Measurements from ENCODE around the gene C9orf72.

Gene C9orf72

GRCh38 chr9:27595733-27596132 lies 22.5 kb upstream of the C9orf72 start:
- TF ChIP-seq CTCF (IDR thresholded peaks at IDR 0.05; ENCODE audit: extremely low read depth, insufficient read depth, missing control alignments): no peak
- in situ Hi-C loops (cut with MboI; ENCODE audit: low pct_unique_long_range_greater_than_20kb, low sequenced_read_pairs, unreplicated experiment): no loop called here
- DNase-seq (ENCODE audit: low spot score): no peak

GRCh38 chr9:27591672-27592071 lies 18.4 kb upstream of the C9orf72 start:
- no peak for TF ChIP-seq CTCF (IDR thresholded peaks at IDR 0.05; ENCODE audit: extremely low read depth, insufficient read depth, missing control alignments)

GRCh38 chr9:27591093-27591492 lies 17.8 kb upstream of the C9orf72 start:
- no peak for DNase-seq (ENCODE audit: low spot score)
- in situ Hi-C loops (cut with MboI; ENCODE audit: low pct_unique_long_range_greater_than_20kb, low sequenced_read_pairs, unreplicated experiment): no loop called here

More at GRCh38 chr9:27591672-27592071, 18.4 kb upstream of the C9orf72 start:
- no peak for DNase-seq (ENCODE audit: low spot score)
- in situ Hi-C loops (cut with MboI; ENCODE audit: low pct_unique_long_range_greater_than_20kb, low sequenced_read_pairs, unreplicated experiment): no loop called here

GRCh38 chr9:27590651-27591050 lies 17.4 kb upstream of the C9orf72 start:
- no peak for DNase-seq (ENCODE audit: low spot score)
- TF ChIP-seq CTCF (IDR thresholded peaks at IDR 0.05; ENCODE audit: extremely low read depth, insufficient read depth, missing control alignments): no peak
- in situ Hi-C loops (cut with MboI; ENCODE audit: low pct_unique_long_range_greater_than_20kb, low sequenced_read_pairs, unreplicated experiment): no loop called here

More at GRCh38 chr9:27591093-27591492, 17.8 kb upstream of the C9orf72 start:
- TF ChIP-seq CTCF (IDR thresholded peaks at IDR 0.05; ENCODE audit: extremely low read depth, insufficient read depth, missing control alignments): no peak

- no peak for DNase-seq (ENCODE audit: low spot score)
- in situ Hi-C loops (cut with MboI; ENCODE audit: low pct_unique_long_range_greater_than_20kb, low sequenced_read_pairs, unreplicated experiment): no loop called here
- TF ChIP-seq CTCF (IDR thresholded peaks at IDR 0.05; ENCODE audit: extremely low read depth, insufficient read depth, missing control alignments): no peak
Observed at GRCh38 chr9:27589462-27589861, 16.2 kb upstream of the C9orf72 start.

GRCh38 chr9:27586304-27586703 lies 13.0 kb upstream of the C9orf72 start:
- no peak for TF ChIP-seq CTCF (IDR thresholded peaks at IDR 0.05; ENCODE audit: extremely low read depth, insufficient read depth, missing control alignments)
- in situ Hi-C loops (cut with MboI; ENCODE audit: low pct_unique_long_range_greater_than_20kb, low sequenced_read_pairs, unreplicated experiment): no loop called here
- DNase-seq (ENCODE audit: low spot score): no peak

- in situ Hi-C loops (cut with MboI; ENCODE audit: low pct_unique_long_range_greater_than_20kb, low sequenced_read_pairs, unreplicated experiment): no loop called here
- no peak for TF ChIP-seq CTCF (IDR thresholded peaks at IDR 0.05; ENCODE audit: extremely low read depth, insufficient read depth, missing control alignments)
- no peak for DNase-seq (ENCODE audit: low spot score)
Observed at GRCh38 chr9:27584931-27585330, 11.7 kb upstream of the C9orf72 start.

Data from GM13977 (cell line).